Kidney (tissue), 14 donors: ENCODE results near the gene FIGNL2. TPM values are rescaled to one million over a fixed set of nuclear protein-coding genes. Genes with fewer than 3 reads are reported as not detected.

Source experiments
- DNase-seq, 5 donors: peaks; one replicate each; pipeline ENCODE4 v3.0.0-alpha.2; 2013 to 2020
- FAIRE-seq: peaks from 2 replicates; lab custom pipeline; 2012; peaks lifted over from hg19 to GRCh38; lab: Jason Lieb, UNC
- H3K27ac ChIP-seq, 2 donors: one replicate each; pipeline ENCODE4 v1.7.0; 2013; ENCODE audit warnings: low read depth in 2 of 2, low read length in 2 of 2, inconsistent platforms in 1 of 2
- H3K27me3 ChIP-seq: one replicate; pipeline ENCODE4 v1.7.1; 2013; ENCODE audit warnings: low read length, inconsistent platforms; ENCODE audit not compliant: control insufficient read depth, insufficient read depth
- H3K36me3 ChIP-seq, 3 donors: one replicate each; pipeline versions ENCODE4 v1.7.0 to v1.7.1; 2013; ENCODE audit warnings: low read length in 3 of 3, control low read depth in 1 of 3, inconsistent platforms in 1 of 3; ENCODE audit not compliant: insufficient read depth in 3 of 3, control insufficient read depth in 2 of 3
- H3K4me1 ChIP-seq, 3 donors: one replicate each; pipeline versions ENCODE4 v1.7.0 to v1.7.1; 2013; ENCODE audit warnings: low read length in 3 of 3, inconsistent platforms in 1 of 3, low read depth in 1 of 3; ENCODE audit not compliant: control insufficient read depth in 2 of 3, insufficient read depth in 2 of 3
- H3K4me3 ChIP-seq, 3 donors: one replicate each; pipeline versions ENCODE4 v1.7.0 to v1.8.1; 2013; ENCODE audit warnings: low read length in 3 of 3, control low read depth in 1 of 3, inconsistent platforms in 1 of 3
- H3K9ac ChIP-seq, 3 donors: one replicate each; pipeline versions ENCODE4 v1.7.0 to v1.7.1; 2013; ENCODE audit warnings: low read length in 3 of 3, control low read depth in 1 of 3, inconsistent platforms in 1 of 3
- H3K9me3 ChIP-seq, 3 donors: one replicate each; pipeline versions ENCODE4 v1.7.0 to v1.7.1; 2013; ENCODE audit warnings: low read length in 3 of 3, control low read depth in 1 of 3, inconsistent platforms in 1 of 3; ENCODE audit not compliant: control insufficient read depth in 2 of 3, insufficient read depth in 1 of 3
- CTCF ChIP-seq: IDR thresholded peaks from 3 replicates; pipeline ENCODE4 v1.5.1; 2012; ENCODE audit warnings: mild to moderate bottlenecking, moderate library complexity, borderline replicate concordance; ENCODE audit not compliant: insufficient read depth; ENCODE audit errors: extremely low read depth
- intact Hi-C: fragments of 100-400 bp; cut with DNase I; formaldehyde crosslinking; loops from one replicate; pipeline ENCODE4 v1.11.1; 2022
- polyA plus RNA-seq: library from polyadenylated mRNA; stranded (reverse); fragments of 350-450 nt; fragmentation: Illumina TruSeq; extraction: RNeasy Lipid Tissue Mini Kit (QIAGEN cat#74804); gene quantifications from one replicate; pipeline ENCODE4 v1.2.3, GENCODE V29; 2014; ENCODE audit warnings: low read depth, low replicate concordance; ENCODE audit not compliant: insufficient read depth
- total RNA-seq: library from RNA; stranded (reverse); fragmentation: NEBNext Ultra II Directional; extraction: Animal tissue kit (Norgen Biotek cat#: 25700); gene quantifications from one replicate; pipeline ENCODE4 v1.2.1, GENCODE V29; 2021
- donor health status: control.
- donor health status: control.
- donor health status: control.
- donor health status: control.
- donor health status: control.
- donor health status: DM: yes; HTN: yes; CAD: no.
- donor health status: Normal renal cell carcinoma (clear cell type).

Gene FIGNL2
- total and polyA plus RNA-seq, 2 donors from 2014 or later = 3.1 to 6.1 TPM

GRCh38 chr12:51793201-51793600 lies 55.3 kb downstream of the FIGNL2 start:
- no peaks in the 10 kb centered on the region for H3K9me3 ChIP-seq
- no peak for TF ChIP-seq CTCF
- no peak overlapping the region for H3K27ac ChIP-seq
- FAIRE-seq = no peak
- intact Hi-C loops = no loop called here
- H3K27me3 ChIP-seq = no peaks in the 10 kb centered on the region
- no peak overlapping the region for H3K4me3 ChIP-seq
- no peaks in the 10 kb centered on the region for H3K4me1 ChIP-seq
- DNase-seq = no peak
- no peak overlapping the region for H3K9ac ChIP-seq
- no peaks in the 10 kb centered on the region for H3K36me3 ChIP-seq

- no peak for DNase-seq
- Histone ChIP-seq H3K4me1 (no peaks in the 10 kb centered on the region), H3K36me3 (no peaks in the 10 kb centered on the region), H3K9ac (no peak overlapping the region), H3K4me3 (no peak overlapping the region), H3K9me3 (no peaks in the 10 kb centered on the region), H3K27ac (no peak overlapping the region), H3K27me3 (no peaks in the 10 kb centered on the region)
- no peak for TF ChIP-seq CTCF
- no peak for FAIRE-seq
- intact Hi-C loops = no loop called here
Measured at GRCh38 chr12:51792417-51792816, 56.1 kb downstream of the FIGNL2 start.

GRCh38 chr12:51788876-51789275 lies 59.6 kb downstream of the FIGNL2 start:
- intact Hi-C loops = no loop called here
- Histone ChIP-seq H3K9ac (no peak overlapping the region), H3K27me3 (no peaks in the 10 kb centered on the region), H3K9me3 (no peaks in the 10 kb centered on the region), H3K4me3 (no peak overlapping the region), H3K27ac (no peak overlapping the region), H3K4me1 (no peaks in the 10 kb centered on the region), H3K36me3 (no peaks in the 10 kb centered on the region)
- no peak for TF ChIP-seq CTCF
- DNase-seq (no peak), FAIRE-seq (no peak)

- Histone ChIP-seq H3K9ac (no peak overlapping the region), H3K4me1 (no peaks in the 10 kb centered on the region), H3K36me3 (no peaks in the 10 kb centered on the region), H3K4me3 (no peak overlapping the region), H3K27me3 (no peaks in the 10 kb centered on the region), H3K9me3 (no peaks in the 10 kb centered on the region), H3K27ac (no peak overlapping the region)
- intact Hi-C loops = no loop called here
- TF ChIP-seq CTCF = no peak
- DNase-seq (no peak), FAIRE-seq (no peak)
Measured at GRCh38 chr12:51785906-51786305, 62.6 kb downstream of the FIGNL2 start.
